ENCODE measurements around the gene MIB1. TPM values are rescaled to one million over a fixed set of nuclear protein-coding genes. Genes with fewer than 3 reads are reported as not detected.

The MIB1 gene
- total and polyA plus RNA-seq, 10 of the 15 experiments (the other 5 are each of a cell fraction or from before 2014, with no cell fraction given): 2.3 to 27.5 (median 10.4) TPM

GRCh38 chr18:21889570-21889969 is 149.0 kb downstream of the MIB1 start:
- H3K4me3 ChIP-seq: no peak overlapping the region
- 0% methylated on average over 1 of the region's 1 CpG for WGBS (ENCODE audit: insufficient coverage, insufficient replicate concordance, low lambda C conversion rate, missing lambda C conversion rate)
- H3K9ac ChIP-seq (ENCODE audit: control insufficient read depth, insufficient read depth, low read length): no peak overlapping the region
- no peak overlapping the region for H3K4me2 ChIP-seq (ENCODE audit: control insufficient read depth, insufficient read depth)
- CTCF ChIA-PET: interaction anchor here (1.0 to 1.4 kb wide), 2 partner anchors 8 to 63 kb away, joined by 3 read pairs; no protein-coding TSS in a partner anchor
- in situ Hi-C loops (cut with MboI) (no loop called here), intact Hi-C loops (cut with micrococcal nuclease; ENCODE audit: unreplicated experiment) (no loop called here)
- H4K20me1 ChIP-seq (ENCODE audit: control insufficient read depth, insufficient read depth): no peaks in the 10 kb centered on the region
- DNase-seq (ENCODE audit: low read depth, low spot score) (no peak), ATAC-seq (no peak), FAIRE-seq (no peak)
- no peaks in the 10 kb centered on the region for H3K27me3 ChIP-seq (replicated peaks in 1 of 2; ENCODE audit: control insufficient read depth in 2 of 2, insufficient read depth in 2 of 2, low read length in 1 of 2)
- SMC1A ChIA-PET (ENCODE audit: uncharacterized antibody, unreplicated experiment): no interaction called here
- RAD21 ChIA-PET (ENCODE audit: unreplicated experiment): no interaction called here
- no peaks in the 10 kb centered on the region for H3K79me2 ChIP-seq (ENCODE audit: control insufficient read depth, insufficient read depth, low read length)
- POLR2A ChIA-PET: no interaction called here
- H3K9me3 ChIP-seq (replicated peaks; ENCODE audit: control insufficient read depth, insufficient read depth, low read length): no peaks in the 10 kb centered on the region; the same call in 2 of the 3 replicates
- no TSS peak for BruUV-seq (replicated peaks)
- H2AFZ ChIP-seq (ENCODE audit: control insufficient read depth, low read depth, low read length): no peak overlapping the region
- H3K4me1 ChIP-seq (ENCODE audit: control insufficient read depth, insufficient read depth, low read length): no peaks in the 10 kb centered on the region
- TF ChIP-seq FOS (IDR thresholded peaks at IDR 0.05; ENCODE audit: borderline replicate concordance, extremely low read depth, insufficient read length) (no peak), ATF3 (IDR thresholded peaks at IDR 0.05; ENCODE audit: borderline replicate concordance, extremely low read depth, low read depth, low read length) (no peak), SIX5 (IDR thresholded peaks at IDR 0.05; ENCODE audit: low read depth, low read length, severe bottlenecking) (no peak), NBN (IDR thresholded peaks at IDR 0.05) (no peak), IRF5 (IDR thresholded peaks at IDR 0.05; ENCODE audit: borderline replicate concordance) (no peak), MEF2A (IDR thresholded peaks at IDR 0.05; ENCODE audit: insufficient read depth, low read depth, low read length) (no peak), PRDM15 (CRISPR knock-in tag; IDR thresholded peaks at IDR 0.05) (no peak), RBBP5 (conservative IDR thresholded peaks at IDR 0.05) (no peak), CHD2 (IDR thresholded peaks at IDR 0.05; ENCODE audit: borderline replicate concordance, low read depth, low read length) (no peak), BCLAF1 (IDR thresholded peaks at IDR 0.05) (no peak)
- H3K27ac ChIP-seq (ENCODE audit: control insufficient read depth, insufficient read depth): no peak overlapping the region
- no peaks in the 10 kb centered on the region for H3K36me3 ChIP-seq (ENCODE audit: control insufficient read depth in 2 of 2, insufficient read depth in 2 of 2, low read length in 1 of 2)
